Brain microvascular endothelial cell (primary cell): Measurements from ENCODE around the gene KLHL33.

ENCODE experiments used
- DNase-seq: peaks from one replicate; pipeline ENCODE4 v3.0.0-alpha.2; 2020
- H3K27ac ChIP-seq: fragments of 250-450 bp; sonication (Bioruptor Pico); 2 replicates; pipeline ENCODE4 v1.5.1; 2020; ENCODE audit warnings: mild to moderate bottlenecking, moderate library complexity
- H3K27me3 ChIP-seq: fragments of 250-450 bp; sonication (Bioruptor Pico); replicated peaks from 2 replicates; pipeline ENCODE4 v1.5.1; 2020; ENCODE audit warnings: mild to moderate bottlenecking
- H3K36me3 ChIP-seq: fragments of 250-450 bp; sonication (Bioruptor Pico); replicated peaks from 2 replicates; pipeline ENCODE4 v1.5.1; 2020; ENCODE audit warnings: mild to moderate bottlenecking
- H3K4me3 ChIP-seq: 2 replicates; pipeline ENCODE4 v1.5.1; 2011; ENCODE audit warnings: low read depth, mild to moderate bottlenecking, control low read depth, low read length, moderate library complexity
- CTCF ChIP-seq: IDR thresholded peaks from 2 replicates; pipeline ENCODE4 v1.5.1; 2011; ENCODE audit warnings: low read depth, mild to moderate bottlenecking, moderate library complexity, low read length, control low read depth, inconsistent platforms; ENCODE audit errors: missing control alignments
- in situ Hi-C: cut with HindIII; loops from 2 replicates; pipeline ENCODE4 v1.10.0; 2017; ENCODE audit warnings: low sequenced_read_pairs, low pct_ligation_motif_present

The KLHL33 gene

GRCh38 chr14:20428802-20429201 is 7.2 kb downstream of the KLHL33 start:
- H3K4me3 ChIP-seq, result no peak overlapping the region
- in situ Hi-C loops, result no loop called here
- no peaks in the 10 kb centered on the region for H3K36me3 ChIP-seq
- TF ChIP-seq CTCF, result no peak
- no peaks in the 10 kb centered on the region for H3K27me3 ChIP-seq
- no peak overlapping the region for H3K27ac ChIP-seq
- DNase-seq, result no peak

GRCh38 chr14:20428010-20428365 is 8.0 kb downstream of the KLHL33 start:
- in situ Hi-C loops, result no loop called here
- Histone ChIP-seq H3K27me3 (no peaks in the 10 kb centered on the region), H3K4me3 (no peak overlapping the region), H3K36me3 (no peaks in the 10 kb centered on the region), H3K27ac (no peak overlapping the region)
- TF ChIP-seq CTCF, result no peak
- DNase-seq, result no peak

- Histone ChIP-seq H3K27me3 (no peaks in the 10 kb centered on the region), H3K27ac (no peak overlapping the region), H3K4me3 (no peak overlapping the region), H3K36me3 (no peaks in the 10 kb centered on the region)
- no peak for TF ChIP-seq CTCF
- DNase-seq, result peak; percentile 40
- in situ Hi-C loops, result no loop called here
These were observed 8.5 kb downstream of the KLHL33 start for GRCh38 chr14:20427231-20428009.

- no peak overlapping the region for H3K4me3 ChIP-seq
- H3K36me3 ChIP-seq, result no peaks in the 10 kb centered on the region
- no peak for DNase-seq
- H3K27me3 ChIP-seq, result no peaks in the 10 kb centered on the region
- H3K27ac ChIP-seq, result no peak overlapping the region
- no peak for TF ChIP-seq CTCF
- in situ Hi-C loops, result no loop called here
These were observed 11.1 kb downstream of the KLHL33 start for GRCh38 chr14:20424851-20425250.

GRCh38 chr14:20422886-20423285 is 13.1 kb downstream of the KLHL33 start:
- in situ Hi-C loops, result no loop called here
- Histone ChIP-seq H3K27ac (no peak overlapping the region), H3K36me3 (no peaks in the 10 kb centered on the region), H3K27me3 (no peaks in the 10 kb centered on the region), H3K4me3 (no peak overlapping the region)
- DNase-seq, result no peak
- TF ChIP-seq CTCF, result no peak

GRCh38 chr14:20421267-20421666 is 14.7 kb downstream of the KLHL33 start:
- no peak for DNase-seq
- TF ChIP-seq CTCF, result no peak
- Histone ChIP-seq H3K27ac (no peak overlapping the region), H3K27me3 (no peaks in the 10 kb centered on the region), H3K36me3 (no peaks in the 10 kb centered on the region), H3K4me3 (no peak overlapping the region)
- in situ Hi-C loops, result no loop called here
